Mesothelial cell of epicardium (in vitro differentiated cells): Measurements from ENCODE around the gene AMH. TPM values are rescaled to one million over a fixed set of nuclear protein-coding genes. Genes with fewer than 3 reads are reported as not detected.

ENCODE experiments used
- DNase-seq, 2 experiments: peaks; one replicate each; pipeline ENCODE4 v3.0.0; 2021; ENCODE audit warnings: low spot score in 2 of 2; ENCODE audit not compliant: unreplicated experiment in 2 of 2
- H3K27ac Mint-ChIP-seq: 2 replicates; pipeline ENCODE4 v1.8.0; 2021; ENCODE audit warnings: mixed read lengths
- H3K27me3 Mint-ChIP-seq: 2 replicates; pipeline ENCODE4 v1.8.0; 2021; ENCODE audit warnings: low read depth, mixed read lengths
- H3K36me3 Mint-ChIP-seq: 2 replicates; pipeline ENCODE4 v1.8.0; 2021; ENCODE audit warnings: mixed read lengths
- H3K4me1 Mint-ChIP-seq: 2 replicates; pipeline ENCODE4 v1.8.0; 2021; ENCODE audit warnings: mixed read lengths
- H3K4me3 Mint-ChIP-seq: 2 replicates; pipeline ENCODE4 v1.8.0; 2021; ENCODE audit warnings: mild to moderate bottlenecking, moderate library complexity, mixed read lengths
- H3K9me3 Mint-ChIP-seq: 2 replicates; pipeline ENCODE4 v1.8.0; 2021; ENCODE audit warnings: mixed read lengths
- CTCF ChIP-seq: fragments of 200-600 bp; sonication (generic); IDR thresholded peaks from one replicate; pipeline ENCODE4 v1.5.0; 2021; ENCODE audit warnings: antibody characterized with exemption; ENCODE audit not compliant: unreplicated experiment
- total RNA-seq: library from RNA; stranded (reverse); gene quantifications from 3 replicates; pipeline ENCODE4 v1.2.1, GENCODE V29; 2021

Gene AMH
- total RNA-seq, 1 donor from 2014 or later: 50.1 TPM

GRCh38 chr19:2237869-2238153, 11.3 kb upstream of the AMH start:
- Mint-ChIP-seq H3K27ac (peak overlapping the region; percentile 95), H3K4me1 (peaks cover 53% of the 10 kb centered on the region), H3K36me3 (peaks cover 5% of the 10 kb centered on the region), H3K27me3 (no peaks in the 10 kb centered on the region), H3K4me3 (peak overlapping the region; percentile 87), H3K9me3 (no peaks in the 10 kb centered on the region)
- no peak for TF ChIP-seq CTCF
- no peak for DNase-seq

GRCh38 chr19:2239173-2239572, 9.9 kb upstream of the AMH start:
- DNase-seq: no peak
- H3K4me3 Mint-ChIP-seq: peak overlapping the region; percentile 87
- no peaks in the 10 kb centered on the region for H3K9me3 Mint-ChIP-seq
- H3K27ac Mint-ChIP-seq: peak overlapping the region; percentile 81
- H3K27me3 Mint-ChIP-seq: no peaks in the 10 kb centered on the region
- TF ChIP-seq CTCF: no peak
- H3K36me3 Mint-ChIP-seq: peaks cover 3% of the 10 kb centered on the region
- H3K4me1 Mint-ChIP-seq: peaks cover 53% of the 10 kb centered on the region

- Mint-ChIP-seq H3K4me3 (peak overlapping the region; percentile 87), H3K4me1 (peaks cover 50% of the 10 kb centered on the region), H3K27me3 (no peaks in the 10 kb centered on the region), H3K27ac (peak overlapping the region; percentile 82), H3K9me3 (no peaks in the 10 kb centered on the region), H3K36me3 (peaks cover 3% of the 10 kb centered on the region)
- no peak for DNase-seq
- TF ChIP-seq CTCF: no peak
These were observed 9.1 kb upstream of the AMH start for GRCh38 chr19:2239771-2240770.

- DNase-seq: no peak
- Mint-ChIP-seq H3K36me3 (peaks cover 5% of the 10 kb centered on the region), H3K4me3 (peak overlapping the region; percentile 87), H3K27me3 (no peaks in the 10 kb centered on the region), H3K4me1 (peaks cover 47% of the 10 kb centered on the region), H3K27ac (peak overlapping the region; percentile 82), H3K9me3 (no peaks in the 10 kb centered on the region)
- TF ChIP-seq CTCF: no peak
These were observed 8.0 kb upstream of the AMH start for GRCh38 chr19:2240881-2241760.

- no peak for DNase-seq
- TF ChIP-seq CTCF: no peak
- Mint-ChIP-seq H3K4me1 (peaks cover 44% of the 10 kb centered on the region), H3K36me3 (peaks cover 5% of the 10 kb centered on the region), H3K9me3 (no peaks in the 10 kb centered on the region), H3K4me3 (no peak overlapping the region), H3K27ac (no peak overlapping the region), H3K27me3 (no peaks in the 10 kb centered on the region)
These were observed 7.0 kb upstream of the AMH start for GRCh38 chr19:2242092-2242537.
